GM12878 (cell line): ENCODE data around the gene GPC5. TPM values are rescaled to one million over a fixed set of nuclear protein-coding genes. Genes with fewer than 3 reads are reported as not detected.

Source experiments
- ATAC-seq: fragments of 200-7000 bp; cut with Tn5 transposase; 3 replicates; pipeline ENCODE4 v1.9.1; 2020; ENCODE audit warnings: mild to moderate bottlenecking, moderate library complexity
- BruUV-seq: library from RNA; stranded (reverse); fragments of 400-500 nt; replicated peaks from 2 replicates; lab custom pipeline; 2021; lab: Mats Ljungman, UMichigan
- CTCF ChIA-PET: fragments of 300-600 bp; sonication (Branson Sonifier 250); formaldehyde crosslinking; extraction: SDS; loops from one replicate; lab custom pipeline; 2021; ENCODE audit warnings: inconsistent platforms; lab: Yijun Ruan, JAX
- POLR2A ChIA-PET: fragments of 350-600 bp; formaldehyde crosslinking; extraction: SDS; loops from one replicate; lab custom pipeline; 2021; ENCODE audit warnings: inconsistent platforms; lab: Charles Lee
- RAD21 ChIA-PET: fragments of 300-600 bp; sonication (Branson Sonifier 250); formaldehyde crosslinking; loops from one replicate; lab custom pipeline; 2023; ENCODE audit warnings: antibody characterized with exemption; ENCODE audit not compliant: unreplicated experiment; lab: Charles Lee
- SMC1A ChIA-PET: fragments of 300-600 bp; sonication (Branson Sonifier 250); formaldehyde crosslinking; loops from one replicate; lab custom pipeline; 2023; ENCODE audit not compliant: unreplicated experiment, uncharacterized antibody; lab: Charles Lee
- DNase-seq: peaks from one replicate; pipeline ENCODE4 v3.0.0-alpha.2; 2011; ENCODE audit warnings: low read depth, low spot score
- FAIRE-seq: peaks from 3 replicates; lab custom pipeline; 2011; peaks lifted over from hg19 to GRCh38; lab: Jason Lieb, UNC
- H2AFZ ChIP-seq: 2 replicates; pipeline ENCODE4 v1.6.0; 2011; ENCODE audit warnings: low read depth, low read length, control low read depth; ENCODE audit not compliant: control insufficient read depth
- H3K27ac ChIP-seq: 2 replicates; pipeline ENCODE4 v1.5.1; 2011; ENCODE audit warnings: control low read depth; ENCODE audit not compliant: control insufficient read depth, insufficient read depth
- H3K27me3 ChIP-seq, 2 experiments: replicated peaks in 1 of 2; 2 replicates each; pipeline versions ENCODE4 v1.6.0 to v1.6.1; 2011; ENCODE audit warnings: low read length in 1 of 2; ENCODE audit not compliant: control insufficient read depth in 2 of 2, insufficient read depth in 2 of 2
- H3K36me3 ChIP-seq, 2 experiments: 2 replicates each; pipeline ENCODE4 v1.5.1; 2011; ENCODE audit warnings: low read length in 1 of 2; ENCODE audit not compliant: control insufficient read depth in 2 of 2, insufficient read depth in 2 of 2
- H3K4me1 ChIP-seq: 2 replicates; pipeline ENCODE4 v1.6.1; 2011; ENCODE audit warnings: mild to moderate bottlenecking, low read length, moderate library complexity, mixed read lengths; ENCODE audit not compliant: control insufficient read depth, insufficient read depth
- H3K4me2 ChIP-seq: 2 replicates; pipeline ENCODE4 v1.6.0; 2011; ENCODE audit warnings: control low read depth; ENCODE audit not compliant: control insufficient read depth, insufficient read depth
- H3K4me3 ChIP-seq: fragments of 200-600 bp; sonication (generic); 2 replicates; pipeline ENCODE4 v1.5.1; 2016
- H3K79me2 ChIP-seq: 2 replicates; pipeline ENCODE4 v1.6.0; 2011; ENCODE audit warnings: low read length; ENCODE audit not compliant: control insufficient read depth, insufficient read depth
- H3K9ac ChIP-seq: 2 replicates; pipeline ENCODE4 v1.8.0; 2011; ENCODE audit warnings: low read length, control low read depth, mixed read lengths; ENCODE audit not compliant: control insufficient read depth, insufficient read depth
- H3K9me3 ChIP-seq: replicated peaks from 3 replicates; pipeline ENCODE4 v1.5.1; 2011; ENCODE audit warnings: mild to moderate bottlenecking, low read length; ENCODE audit not compliant: control insufficient read depth, insufficient read depth
- H4K20me1 ChIP-seq: 2 replicates; pipeline ENCODE4 v1.6.0; 2011; ENCODE audit not compliant: control insufficient read depth, insufficient read depth
- CEBPB ChIP-seq, 2 experiments: fragments of 150-350 bp in 1 of 2; IDR thresholded peaks; 2 replicates each; pipeline ENCODE4 v1.6.1; 2012 to 2014; ENCODE audit warnings: low read depth in 2 of 2, low read length in 2 of 2, borderline replicate concordance in 1 of 2, inconsistent platforms in 1 of 2
- REST ChIP-seq: IDR thresholded peaks from 2 replicates; pipeline ENCODE4 v1.6.1; 2012; ENCODE audit warnings: mild to moderate bottlenecking, low read depth, low read length
- SMAD5 ChIP-seq: IDR thresholded peaks from 2 replicates; pipeline ENCODE4 v1.6.1; 2016; ENCODE audit warnings: antibody characterized with exemption, low read depth
- SPI1 ChIP-seq: IDR thresholded peaks from 2 replicates; pipeline ENCODE4 v1.6.1; 2011; ENCODE audit warnings: low read depth, mild to moderate bottlenecking, low read length, moderate library complexity, borderline replicate concordance; ENCODE audit not compliant: insufficient read depth
- WGBS: methylation state at CpG from one replicate; pipeline ENCODE4 v1.1.6; 2016; ENCODE audit warnings: low lambda C conversion rate; ENCODE audit not compliant: insufficient replicate concordance, insufficient coverage; ENCODE audit errors: missing lambda C conversion rate; 5-methylcytosine and 5-hydroxymethylcytosine counted together
- in situ Hi-C: fragments of 300-500 bp; cut with MboI; formaldehyde crosslinking; loops from 9 replicates; pipeline ENCODE4 v1.14.3; 2018; ENCODE audit warnings: mixed read lengths
- intact Hi-C: fragments of 100-400 bp; cut with micrococcal nuclease; formaldehyde crosslinking; loops from one replicate; pipeline ENCODE4 v1.14.2; 2022; ENCODE audit not compliant: unreplicated experiment
- polyA plus RNA-seq, 11 experiments: library from polyadenylated mRNA; depleted of rRNA in 4 of 11; unstranded in 6 of 11; stranded (reverse) in 5 of 11; fragments of >200 nt; fragmentation: Nextera tagmentation in 4 of 11; fragmentation: Illumina TruSeq in 1 of 11; extraction: Ambion mirVana in 4 of 11; extraction: Trizol in 1 of 11; gene quantifications; 1 replicate in 1 of 11; 2 replicates in 10 of 11; pipeline versions ENCODE4 v1.2.1 to v1.2.3, GENCODE V29; 2011 to 2016; ENCODE audit warnings: inconsistent platforms in 2 of 11, missing spikeins in 2 of 11, low read depth in 1 of 11
- total RNA-seq, 4 experiments: library from RNA; depleted of rRNA in 3 of 4; stranded (reverse); fragments of >200 nt in 3 of 4; fragmentation: Illumina TruSeq in 1 of 4; extraction: Trizol in 1 of 4; gene quantifications; 2 replicates each; pipeline versions ENCODE4 v1.2.1 to v1.2.3, GENCODE V29; 2013 to 2021

The GPC5 gene
- total and polyA plus RNA-seq, 10 of the 15 experiments (the other 5 are each of a cell fraction or from before 2014, with no cell fraction given) = 0.05 to 0.87 (median 0.44) TPM; not detected in 1

DNA sequence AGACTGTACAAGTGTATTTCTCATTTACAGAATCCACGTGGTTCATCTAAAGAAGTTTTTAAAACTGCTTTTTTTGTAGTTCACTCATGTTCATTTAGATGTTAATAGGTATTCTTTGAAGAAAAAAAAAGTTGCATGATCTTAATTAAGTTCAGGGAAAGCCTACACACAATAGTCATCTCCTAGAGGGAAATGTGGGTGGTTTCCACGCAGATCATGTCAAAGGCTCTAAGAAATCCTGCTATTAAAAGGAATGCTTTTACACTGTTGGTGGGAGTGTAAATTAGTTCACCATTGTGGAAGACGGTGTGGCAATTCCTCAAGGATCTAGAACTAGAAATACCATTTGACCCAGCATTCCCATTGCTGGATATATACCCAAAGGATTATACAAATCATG lies 312.3 kb downstream of the GPC5 start:
- Histone ChIP-seq H3K9me3 (no peaks in the 10 kb centered on the region), H2AFZ (no peak overlapping the region), H3K9ac (no peak overlapping the region), H4K20me1 (no peaks in the 10 kb centered on the region), H3K27me3 (no peaks in the 10 kb centered on the region), H3K4me3 (no peak overlapping the region), H3K36me3 (no peaks in the 10 kb centered on the region), H3K27ac (no peak overlapping the region), H3K79me2 (no peaks in the 10 kb centered on the region), H3K4me2 (no peak overlapping the region), H3K4me1 (no peaks in the 10 kb centered on the region)
- no TSS peak for BruUV-seq
- TF ChIP-seq SPI1 = no peak
- no peak for TF ChIP-seq SMAD5
- TF ChIP-seq REST = no peak
- TF ChIP-seq CEBPB (IDR thresholded peaks at IDR 0.05; ENCODE audit: borderline replicate concordance in 1 of 2, low read depth in 2 of 2, low read length in 2 of 2) = no peak
- DNase-seq = no peak
- ATAC-seq = no peak
- ChIA-PET RAD21 (no interaction called here), CTCF (interaction anchor here (0.8 kb wide), 1 partner anchor 329 kb away, joined by 3 read pairs; no protein-coding TSS in a partner anchor), SMC1A (interaction anchor here (1.1 kb wide), 1 partner anchor 9 kb away, joined by 3 read pairs; no protein-coding TSS in a partner anchor), POLR2A (no interaction called here)
- 11% methylated on average over 3 of the region's 3 CpGs for WGBS
- intact Hi-C loops = no loop called here
- FAIRE-seq = no peak
- in situ Hi-C loops = no loop called here
